Activated CD4-positive, alpha-beta memory T cell treated with anti-CD3 and anti-CD28 coated beads for 36 hours (primary cell): ENCODE data around the gene TBC1D9. TPM values are rescaled to one million over a fixed set of nuclear protein-coding genes. Genes with fewer than 3 reads are reported as not detected.

Source experiments
- CTCF ChIA-PET: fragments of 350-600 bp; sonication (Branson Sonifier 250); formaldehyde crosslinking; loops from one replicate; lab custom pipeline; 2021; ENCODE audit warnings: antibody characterized with exemption, inconsistent platforms; lab: Charles Lee
- POLR2A ChIA-PET: fragments of 350-600 bp; sonication (Branson Sonifier 250); formaldehyde crosslinking; loops from one replicate; lab custom pipeline; 2021; ENCODE audit warnings: antibody characterized with exemption; lab: Charles Lee
- DNase-seq: peaks from one replicate; pipeline ENCODE4 v3.0.0-alpha.2; 2020
- H3K27ac Mint-ChIP-seq: one replicate; pipeline ENCODE4 v1.8.0; 2021; ENCODE audit warnings: mixed read lengths
- H3K27me3 Mint-ChIP-seq: one replicate; pipeline ENCODE4 v1.8.0; 2021; ENCODE audit warnings: mixed read lengths
- H3K36me3 Mint-ChIP-seq: one replicate; pipeline ENCODE4 v1.8.0; 2021; ENCODE audit warnings: mixed read lengths
- H3K4me1 Mint-ChIP-seq: one replicate; pipeline ENCODE4 v1.8.0; 2021; ENCODE audit warnings: low read depth, mixed read lengths
- H3K4me3 Mint-ChIP-seq: one replicate; pipeline ENCODE4 v1.8.0; 2021; ENCODE audit warnings: mild to moderate bottlenecking, mixed read lengths
- H3K9me3 Mint-ChIP-seq: one replicate; pipeline ENCODE4 v1.8.0; 2021; ENCODE audit warnings: mixed read lengths
- intact Hi-C: fragments of 100-400 bp; cut with micrococcal nuclease; formaldehyde crosslinking; loops from one replicate; pipeline ENCODE4 v1.15.1; 2023
- total RNA-seq, 2 experiments: library from RNA; stranded (reverse); gene quantifications; one replicate each; pipeline ENCODE4 v1.2.3, GENCODE V29; 2021

The TBC1D9 gene
- total RNA-seq, 2 experiments from 2014 or later: 0.05 TPM; not detected in 1

GRCh38 chr4:140645196-140645595 lies 111.0 kb downstream of the TBC1D9 start:
- no peak for DNase-seq
- CTCF ChIA-PET: no interaction called here
- H3K36me3 Mint-ChIP-seq: no peaks in the 10 kb centered on the region
- H3K27me3 Mint-ChIP-seq: peaks cover 3% of the 10 kb centered on the region
- intact Hi-C loops: no loop called here
- no peaks in the 10 kb centered on the region for H3K9me3 Mint-ChIP-seq
- no peaks in the 10 kb centered on the region for H3K4me1 Mint-ChIP-seq
- H3K4me3 Mint-ChIP-seq: no peak overlapping the region
- no peak overlapping the region for H3K27ac Mint-ChIP-seq
- POLR2A ChIA-PET: no interaction called here

DNA sequence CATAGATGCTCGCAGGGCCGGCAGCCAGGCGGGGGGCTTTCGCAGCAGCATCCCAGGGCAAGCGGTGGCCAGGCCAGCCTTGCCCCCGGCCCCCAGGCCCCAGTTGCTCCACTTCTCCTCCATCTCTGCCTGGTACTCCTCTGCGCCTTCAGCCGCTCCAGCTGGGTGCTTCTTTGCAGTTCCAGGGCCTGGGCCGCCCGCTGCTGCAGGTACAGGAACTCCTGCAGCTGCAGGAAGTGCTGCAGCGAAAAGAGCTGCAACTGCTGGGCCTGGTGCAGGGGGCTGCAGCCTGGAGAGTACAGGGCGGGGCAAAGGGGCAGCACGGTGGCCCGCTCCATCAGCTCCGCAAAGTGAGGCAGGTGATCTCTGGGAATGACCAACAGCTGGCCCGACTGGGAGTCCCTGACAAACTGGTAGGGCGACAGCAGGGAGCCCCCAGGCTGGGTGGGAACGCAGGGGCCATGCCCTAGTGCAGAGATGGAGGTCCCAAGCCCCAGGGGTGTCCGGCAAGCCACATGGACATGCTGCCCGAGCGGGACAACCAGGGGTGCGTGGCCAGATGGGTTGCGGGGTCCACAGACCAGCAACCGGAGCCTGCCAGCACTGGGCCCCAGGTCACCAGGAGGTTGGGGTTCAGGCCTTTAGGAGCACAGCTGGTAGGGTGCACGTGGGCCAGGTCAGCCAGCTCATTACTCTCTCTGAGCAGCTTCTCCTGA lies 111.6 kb downstream of the TBC1D9 start:
- Mint-ChIP-seq H3K27ac (no peak overlapping the region), H3K27me3 (peaks cover 3% of the 10 kb centered on the region), H3K4me1 (no peaks in the 10 kb centered on the region), H3K9me3 (no peaks in the 10 kb centered on the region), H3K36me3 (no peaks in the 10 kb centered on the region), H3K4me3 (no peak overlapping the region)
- POLR2A ChIA-PET: no interaction called here
- no peak for DNase-seq
- CTCF ChIA-PET: no interaction called here
- intact Hi-C loops: no loop called here

DNA sequence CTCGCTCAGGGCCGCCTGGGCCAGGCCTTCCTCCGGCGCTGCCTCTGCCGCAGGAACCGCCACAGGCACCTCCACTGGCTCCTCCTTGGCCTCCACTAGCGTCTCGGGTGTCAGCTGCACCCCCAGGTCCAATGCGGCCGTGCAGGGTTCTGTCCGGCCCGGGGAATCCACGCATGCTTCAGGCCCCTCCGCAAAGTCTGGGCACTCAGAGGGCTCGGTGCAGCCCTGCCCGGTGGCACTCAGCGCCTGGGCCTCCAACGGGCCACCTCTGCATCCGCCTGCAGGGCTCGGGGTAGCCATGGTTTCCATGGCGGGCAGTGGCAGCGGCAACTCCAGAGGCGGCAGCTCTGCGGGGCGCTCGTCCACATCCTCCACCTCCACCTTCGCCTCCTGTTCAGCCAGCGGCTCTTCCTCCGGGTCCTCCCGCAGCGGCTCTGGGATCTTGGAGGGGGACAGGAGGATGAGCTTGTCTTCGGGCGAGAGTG lies 112.6 kb downstream of the TBC1D9 start:
- Mint-ChIP-seq H3K4me1 (no peaks in the 10 kb centered on the region), H3K27me3 (peaks cover 3% of the 10 kb centered on the region), H3K27ac (no peak overlapping the region), H3K9me3 (no peaks in the 10 kb centered on the region), H3K4me3 (no peak overlapping the region), H3K36me3 (no peaks in the 10 kb centered on the region)
- intact Hi-C loops: no loop called here
- ChIA-PET CTCF (no interaction called here), POLR2A (no interaction called here)
- DNase-seq: no peak

GRCh38 chr4:140642674-140643437 lies 113.3 kb downstream of the TBC1D9 start:
- CTCF ChIA-PET: no interaction called here
- no peaks in the 10 kb centered on the region for H3K9me3 Mint-ChIP-seq
- DNase-seq: no peak
- no peaks in the 10 kb centered on the region for H3K4me1 Mint-ChIP-seq
- intact Hi-C loops: no loop called here
- no peaks in the 10 kb centered on the region for H3K36me3 Mint-ChIP-seq
- no peak overlapping the region for H3K4me3 Mint-ChIP-seq
- peaks cover 4% of the 10 kb centered on the region for H3K27me3 Mint-ChIP-seq
- POLR2A ChIA-PET: no interaction called here
- no peak overlapping the region for H3K27ac Mint-ChIP-seq

DNA sequence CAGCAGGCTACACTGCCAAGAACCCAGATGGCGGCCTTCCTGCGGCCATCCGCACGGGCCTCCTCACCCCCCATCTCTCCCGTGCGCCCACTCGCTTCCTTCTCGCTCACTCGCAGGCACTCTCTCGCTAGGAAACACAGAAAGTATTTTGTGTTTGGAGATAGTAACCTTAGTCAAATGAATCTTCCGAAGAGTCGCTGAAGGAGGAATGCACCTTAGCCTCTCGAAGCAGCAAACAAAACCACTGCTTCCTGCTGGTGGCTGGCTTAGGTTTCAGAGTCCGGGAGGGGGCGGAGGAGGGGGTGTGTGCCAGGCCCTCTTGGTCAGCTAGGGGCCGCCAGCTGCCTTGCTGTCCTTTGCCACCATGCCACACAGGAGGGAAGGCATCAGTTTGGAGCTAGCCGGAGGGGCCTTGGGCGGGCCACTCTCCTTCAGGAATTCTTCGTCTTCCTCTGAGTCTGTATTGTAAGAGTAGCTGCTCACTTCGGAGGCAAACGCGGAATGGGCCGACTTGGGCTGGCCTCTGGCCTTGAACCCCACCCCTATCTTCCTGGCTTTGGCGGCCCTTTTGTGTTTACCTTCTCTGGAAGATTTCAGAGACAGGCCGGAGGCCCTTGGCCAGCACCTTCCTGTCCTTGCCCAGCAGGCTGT lies 114.3 kb downstream of the TBC1D9 start:
- intact Hi-C loops: no loop called here
- H3K4me1 Mint-ChIP-seq: no peaks in the 10 kb centered on the region
- H3K27me3 Mint-ChIP-seq: peaks cover 9% of the 10 kb centered on the region
- H3K4me3 Mint-ChIP-seq: no peak overlapping the region
- DNase-seq: no peak
- no peak overlapping the region for H3K27ac Mint-ChIP-seq
- ChIA-PET CTCF (no interaction called here), POLR2A (no interaction called here)
- no peaks in the 10 kb centered on the region for H3K36me3 Mint-ChIP-seq
- no peaks in the 10 kb centered on the region for H3K9me3 Mint-ChIP-seq

DNA sequence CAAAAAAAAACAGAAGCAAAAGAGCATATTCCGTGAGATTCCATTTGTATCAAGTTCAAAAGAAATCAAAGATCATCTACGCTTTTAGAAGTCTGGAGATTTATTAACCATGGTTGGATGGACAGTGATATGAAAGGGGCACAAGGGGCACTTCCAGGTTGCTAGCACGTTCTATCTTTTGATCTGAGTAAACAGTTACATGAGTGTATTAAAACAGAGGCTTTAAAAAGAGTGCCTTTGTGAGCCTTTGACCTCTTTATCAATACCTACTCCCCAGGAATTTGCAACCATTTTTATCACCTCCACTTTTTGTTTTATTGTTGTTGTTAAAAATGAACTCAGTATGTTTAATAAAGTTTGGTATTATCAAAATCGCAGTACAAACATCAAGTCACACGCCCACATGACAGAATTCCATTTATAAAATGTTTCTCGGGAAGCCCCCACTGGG lies 115.1 kb downstream of the TBC1D9 start:
- no peaks in the 10 kb centered on the region for H3K4me1 Mint-ChIP-seq
- intact Hi-C loops: no loop called here
- no peak for DNase-seq
- H3K9me3 Mint-ChIP-seq: no peaks in the 10 kb centered on the region
- POLR2A ChIA-PET: no interaction called here
- peaks cover 9% of the 10 kb centered on the region for H3K27me3 Mint-ChIP-seq
- H3K4me3 Mint-ChIP-seq: no peak overlapping the region
- H3K36me3 Mint-ChIP-seq: no peaks in the 10 kb centered on the region
- H3K27ac Mint-ChIP-seq: no peak overlapping the region
- CTCF ChIA-PET: no interaction called here

DNA sequence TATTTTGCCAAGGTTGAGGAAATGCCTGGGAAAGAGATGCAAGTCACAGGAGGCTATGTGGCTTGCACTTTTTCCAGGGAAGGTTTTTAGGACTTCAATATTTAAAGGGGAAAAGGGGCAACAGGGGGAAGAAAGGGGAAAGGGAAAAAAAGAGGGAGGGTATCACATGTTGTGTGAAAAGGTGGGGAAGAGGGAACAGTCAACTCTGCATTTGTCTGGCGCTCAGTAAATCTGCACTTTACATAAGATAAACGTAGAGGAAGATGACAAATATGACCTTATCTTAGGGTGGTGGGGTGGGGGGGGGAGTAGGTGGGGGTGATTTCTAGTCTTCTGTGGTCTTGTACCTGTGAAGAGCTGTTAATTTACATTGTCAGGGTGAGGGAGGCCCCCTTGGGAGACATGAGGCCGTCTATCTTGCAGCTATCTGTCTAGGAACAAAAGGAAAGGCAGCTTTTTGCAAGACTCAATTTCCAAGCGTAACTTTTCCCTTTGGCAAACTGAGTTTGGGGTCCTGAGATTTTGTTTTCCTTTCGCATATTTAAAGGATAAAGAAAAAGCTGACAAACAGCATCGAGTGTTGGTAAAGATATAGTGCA lies 115.9 kb downstream of the TBC1D9 start:
- ChIA-PET CTCF (no interaction called here), POLR2A (no interaction called here)
- Mint-ChIP-seq H3K4me3 (no peak overlapping the region), H3K4me1 (no peaks in the 10 kb centered on the region), H3K36me3 (no peaks in the 10 kb centered on the region), H3K27ac (no peak overlapping the region), H3K27me3 (peaks cover 9% of the 10 kb centered on the region), H3K9me3 (no peaks in the 10 kb centered on the region)
- DNase-seq: no peak
- intact Hi-C loops: no loop called here

DNA sequence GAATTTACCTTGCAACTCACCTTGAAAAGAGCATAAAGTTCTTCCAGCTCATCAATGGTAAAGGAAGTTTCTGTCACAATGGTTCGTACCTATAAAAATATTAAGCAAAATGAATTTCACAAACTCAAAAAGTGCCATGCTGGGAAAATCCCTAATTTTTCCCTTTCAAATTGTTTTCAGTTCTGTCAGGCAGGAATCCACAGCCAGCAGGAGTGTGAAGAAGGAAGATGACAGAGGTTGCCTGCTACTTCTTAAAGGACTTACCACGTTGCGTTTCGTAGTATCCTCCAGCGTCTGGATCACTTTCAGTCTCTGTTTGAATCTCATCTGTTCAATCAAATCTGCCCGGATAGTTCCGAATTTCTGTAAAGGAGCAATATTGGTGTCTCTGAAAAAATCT lies 117.1 kb downstream of the TBC1D9 start:
- no peaks in the 10 kb centered on the region for H3K4me1 Mint-ChIP-seq
- no peaks in the 10 kb centered on the region for H3K9me3 Mint-ChIP-seq
- POLR2A ChIA-PET: no interaction called here
- intact Hi-C loops: loop anchor here (2.0 kb wide), 1 partner anchor 114 kb away; the partner anchor contains the start of gene ELMOD2
- peaks cover 9% of the 10 kb centered on the region for H3K27me3 Mint-ChIP-seq
- CTCF ChIA-PET: interaction anchor here (0.7 to 1.5 kb wide), 3 partner anchors 44 to 331 kb away, joined by 3 to 7 read pairs (median 3); no protein-coding TSS in a partner anchor
- H3K4me3 Mint-ChIP-seq: no peak overlapping the region
- H3K27ac Mint-ChIP-seq: no peak overlapping the region
- no peaks in the 10 kb centered on the region for H3K36me3 Mint-ChIP-seq
- DNase-seq: no peak

GRCh38 chr4:140637836-140638235 lies 118.3 kb downstream of the TBC1D9 start:
- ChIA-PET POLR2A (no interaction called here), CTCF (interaction anchor here (0.7 to 1.3 kb wide), 2 partner anchors 43 to 473 kb away, joined by 3 read pairs; no protein-coding TSS in a partner anchor)
- H3K9me3 Mint-ChIP-seq: no peaks in the 10 kb centered on the region
- peaks cover 9% of the 10 kb centered on the region for H3K27me3 Mint-ChIP-seq
- H3K4me1 Mint-ChIP-seq: no peaks in the 10 kb centered on the region
- peak; percentile 51 for DNase-seq
- no peaks in the 10 kb centered on the region for H3K36me3 Mint-ChIP-seq
- intact Hi-C loops: loop anchor here (1.0 to 2.0 kb wide), 2 partner anchors 113 to 278 kb away; partner anchors contain the start of gene ELMOD2
- H3K4me3 Mint-ChIP-seq: no peak overlapping the region
- no peak overlapping the region for H3K27ac Mint-ChIP-seq

- POLR2A ChIA-PET: no interaction called here
- H3K36me3 Mint-ChIP-seq: no peaks in the 10 kb centered on the region
- no peak overlapping the region for H3K27ac Mint-ChIP-seq
- H3K4me3 Mint-ChIP-seq: no peak overlapping the region
- intact Hi-C loops: no loop called here
- peaks cover 8% of the 10 kb centered on the region for H3K27me3 Mint-ChIP-seq
- DNase-seq: no peak
- H3K9me3 Mint-ChIP-seq: no peaks in the 10 kb centered on the region
- H3K4me1 Mint-ChIP-seq: no peaks in the 10 kb centered on the region
- CTCF ChIA-PET: interaction anchor here (1.1 kb wide), 1 partner anchor 114 kb away, joined by 3 read pairs; no protein-coding TSS in a partner anchor
Measured at GRCh38 chr4:140635606-140636005, 120.6 kb downstream of the TBC1D9 start.

DNA sequence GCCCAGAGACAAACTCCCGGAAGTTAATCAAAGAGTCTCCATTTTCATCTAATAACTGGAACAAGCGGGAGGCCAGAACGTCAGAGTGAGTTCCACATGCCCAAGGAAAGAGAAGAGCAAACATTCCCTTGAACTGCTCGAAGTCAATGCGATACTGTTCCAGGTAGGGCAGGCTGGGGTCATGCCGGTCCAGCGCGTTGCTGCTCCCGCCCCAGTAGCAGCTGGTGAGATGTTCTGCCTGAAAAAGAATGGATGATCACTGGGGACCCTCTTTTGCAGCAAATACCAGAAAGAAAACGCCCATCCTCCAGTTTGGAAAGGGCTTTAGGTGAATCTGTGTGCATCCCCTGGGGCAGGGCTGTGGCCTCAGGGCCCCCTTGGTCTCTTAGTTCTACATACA lies 122.2 kb downstream of the TBC1D9 start:
- no peaks in the 10 kb centered on the region for H3K9me3 Mint-ChIP-seq
- intact Hi-C loops: no loop called here
- H3K27me3 Mint-ChIP-seq: peaks cover 8% of the 10 kb centered on the region
- H3K4me1 Mint-ChIP-seq: no peaks in the 10 kb centered on the region
- no peak overlapping the region for H3K27ac Mint-ChIP-seq
- H3K4me3 Mint-ChIP-seq: no peak overlapping the region
- no peaks in the 10 kb centered on the region for H3K36me3 Mint-ChIP-seq
- ChIA-PET CTCF (no interaction called here), POLR2A (no interaction called here)
- DNase-seq: no peak

DNA sequence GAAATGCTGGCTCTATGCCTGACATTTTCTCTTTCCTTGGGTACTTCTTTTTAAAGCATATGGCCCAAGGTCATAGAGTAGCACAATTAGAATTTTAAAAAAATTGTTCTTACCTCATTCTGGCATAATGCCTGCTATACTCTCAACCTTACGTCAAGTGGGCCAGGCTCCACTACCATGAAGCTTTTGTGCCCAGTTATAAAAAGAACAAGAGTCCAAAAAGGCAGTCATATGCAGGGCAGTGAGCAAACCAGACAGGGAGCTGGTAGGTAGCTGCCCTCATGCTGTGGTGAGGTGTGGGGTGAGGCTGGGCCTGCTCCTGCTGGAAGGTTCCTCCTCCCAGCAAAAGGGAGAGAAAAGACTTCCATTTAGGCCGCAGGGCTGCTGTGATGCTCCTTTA lies 123.1 kb downstream of the TBC1D9 start:
- CTCF ChIA-PET: no interaction called here

More for the DNA sequence above, 123.1 kb downstream of the TBC1D9 start:
- no peaks in the 10 kb centered on the region for H3K36me3 Mint-ChIP-seq
- intact Hi-C loops: no loop called here
- no peak for DNase-seq
- no peaks in the 10 kb centered on the region for H3K9me3 Mint-ChIP-seq
- H3K4me3 Mint-ChIP-seq: no peak overlapping the region
- no peak overlapping the region for H3K27ac Mint-ChIP-seq
- H3K4me1 Mint-ChIP-seq: no peaks in the 10 kb centered on the region
- POLR2A ChIA-PET: no interaction called here
- H3K27me3 Mint-ChIP-seq: peaks cover 8% of the 10 kb centered on the region
